IMR-90 (cell line): ENCODE measurements around the gene PRC1. TPM values are rescaled to one million over a fixed set of nuclear protein-coding genes. Genes with fewer than 3 reads are reported as not detected.

Experiments used
- ATAC-seq: fragments of 200-7000 bp; cut with Tn5 transposase; 2 replicates; pipeline ENCODE4 v1.9.1; 2020; ENCODE audit warnings: low read depth, mild to moderate bottlenecking, moderate library complexity
- BruUV-seq: library from RNA; stranded (reverse); fragments of 400-500 nt; replicated peaks from 2 replicates; lab custom pipeline; 2021; lab: Mats Ljungman, UMichigan
- CTCF ChIA-PET: fragments of 300-600 bp; formaldehyde crosslinking; extraction: SDS; loops from one replicate; lab custom pipeline; 2021; ENCODE audit warnings: antibody characterized with exemption; lab: Yijun Ruan, JAX
- POLR2A ChIA-PET: fragments of 300-600 bp; sonication (Branson Sonifier 250); formaldehyde crosslinking; loops from one replicate; lab custom pipeline; 2022; ENCODE audit warnings: antibody characterized with exemption; ENCODE audit not compliant: unreplicated experiment; lab: Charles Lee
- DNase-seq: peaks from one replicate; pipeline ENCODE4 v3.0.0; 2013
- H2AFZ ChIP-seq: replicated peaks from 2 replicates; pipeline ENCODE3; 2013; ENCODE audit warnings: low read length, mild to moderate bottlenecking; ENCODE audit not compliant: poor library complexity
- H2AK5ac ChIP-seq: 2 replicates; pipeline ENCODE4 v1.6.1; 2013; ENCODE audit warnings: low read depth, low read length, inconsistent platforms
- H2AK9ac ChIP-seq: replicated peaks from 2 replicates; pipeline ENCODE3; 2013; ENCODE audit warnings: mild to moderate bottlenecking, low read depth, low read length, moderate library complexity; ENCODE audit not compliant: poor library complexity
- H2BK120ac ChIP-seq: 2 replicates; pipeline ENCODE4 v1.6.1; 2013; ENCODE audit warnings: low read depth, low read length, inconsistent platforms
- H2BK15ac ChIP-seq: 3 replicates; pipeline ENCODE4 v1.6.1; 2013; ENCODE audit warnings: low read depth, low read length, inconsistent platforms
- H2BK20ac ChIP-seq: 2 replicates; pipeline ENCODE4 v1.6.1; 2013; ENCODE audit warnings: low read depth, mild to moderate bottlenecking, inconsistent platforms, low read length, moderate library complexity
- H2BK5ac ChIP-seq: 2 replicates; pipeline ENCODE4 v1.6.1; 2013; ENCODE audit warnings: mild to moderate bottlenecking, low read depth, low read length, inconsistent platforms; ENCODE audit not compliant: poor library complexity, severe bottlenecking
- H3K14ac ChIP-seq: replicated peaks from 2 replicates; pipeline ENCODE4 v1.6.1; 2013; ENCODE audit warnings: low read depth, low read length, inconsistent platforms
- H3K18ac ChIP-seq: 2 replicates; pipeline ENCODE4 v1.6.1; 2013; ENCODE audit warnings: low read depth, low read length, control low read depth
- H3K23ac ChIP-seq: 2 replicates; pipeline ENCODE4 v1.6.1; 2013; ENCODE audit warnings: low read depth, low read length, inconsistent platforms
- H3K27ac ChIP-seq: 2 replicates; pipeline ENCODE4 v1.5.1; 2013; ENCODE audit warnings: mild to moderate bottlenecking, control low read depth, low read length; ENCODE audit not compliant: insufficient read depth
- H3K27me3 ChIP-seq: 2 replicates; pipeline ENCODE4 v1.6.1; 2013; ENCODE audit warnings: low read length; ENCODE audit not compliant: control insufficient read depth, insufficient read depth
- H3K36me3 ChIP-seq: 2 replicates; pipeline ENCODE4 v1.6.1; 2013; ENCODE audit warnings: low read length, mixed read lengths; ENCODE audit not compliant: control insufficient read depth, insufficient read depth
- H3K4ac ChIP-seq: 2 replicates; pipeline ENCODE4 v1.6.1; 2013; ENCODE audit warnings: low read depth, low read length, inconsistent platforms
- H3K4me1 ChIP-seq: 2 replicates; pipeline ENCODE4 v1.6.1; 2013; ENCODE audit warnings: low read length, mixed read lengths; ENCODE audit not compliant: control insufficient read depth, insufficient read depth
- H3K4me2 ChIP-seq: 2 replicates; pipeline ENCODE4 v1.6.1; 2013; ENCODE audit warnings: low read depth, mild to moderate bottlenecking, control low read depth, low read length, moderate library complexity
- H3K4me3 ChIP-seq: 2 replicates; pipeline ENCODE4 v1.5.1; 2013; ENCODE audit warnings: low read depth, mild to moderate bottlenecking, control low read depth, low read length, moderate library complexity; ENCODE audit not compliant: insufficient read depth
- H3K56ac ChIP-seq: 2 replicates; pipeline ENCODE4 v1.6.1; 2013; ENCODE audit warnings: low read length, inconsistent platforms; ENCODE audit not compliant: insufficient read depth; ENCODE audit errors: extremely low read depth
- H3K79me1 ChIP-seq, 2 experiments: 2 replicates each; pipeline ENCODE4 v1.6.1; 2013; ENCODE audit warnings: low read length in 2 of 2, inconsistent platforms in 1 of 2, low read depth in 1 of 2
- H3K9ac ChIP-seq: 2 replicates; pipeline ENCODE4 v1.6.1; 2013; ENCODE audit warnings: low read depth, low read length, control low read depth
- H3K9me1 ChIP-seq: 2 replicates; pipeline ENCODE4 v1.6.1; 2013; ENCODE audit warnings: low read length, inconsistent platforms; ENCODE audit not compliant: insufficient read depth
- H3K9me3 ChIP-seq: 2 replicates; pipeline ENCODE4 v1.6.1; 2013; ENCODE audit warnings: low read length; ENCODE audit not compliant: control insufficient read depth, insufficient read depth
- H4K20me1 ChIP-seq: 2 replicates; pipeline ENCODE4 v1.6.1; 2013; ENCODE audit warnings: low read length, inconsistent platforms; ENCODE audit not compliant: insufficient read depth
- H4K5ac ChIP-seq: 2 replicates; pipeline ENCODE4 v1.6.1; 2013; ENCODE audit warnings: mild to moderate bottlenecking, low read depth, low read length, control low read depth
- H4K8ac ChIP-seq, 2 experiments: 2 replicates each; pipeline ENCODE4 v1.6.1; 2013; ENCODE audit warnings: low read depth in 2 of 2, low read length in 2 of 2, control low read depth in 1 of 2, inconsistent platforms in 1 of 2
- H4K91ac ChIP-seq: 2 replicates; pipeline ENCODE4 v1.6.1; 2013; ENCODE audit warnings: low read depth, low read length, inconsistent platforms; ENCODE audit not compliant: insufficient read depth
- BHLHE40 ChIP-seq: fragments of 150-350 bp; IDR thresholded peaks from 2 replicates; pipeline ENCODE4 v1.6.1; 2016; ENCODE audit warnings: mild to moderate bottlenecking, low read depth, low read length
- CEBPB ChIP-seq: IDR thresholded peaks from 2 replicates; pipeline ENCODE4 v1.6.1; 2012; ENCODE audit warnings: low read depth, low read length, improper control_type of control experiment
- CHD1 ChIP-seq: IDR thresholded peaks from 2 replicates; pipeline ENCODE4 v1.6.1; 2012; ENCODE audit warnings: low read depth, low read length, improper control_type of control experiment
- ELK1 ChIP-seq: fragments of 150-350 bp; IDR thresholded peaks from 2 replicates; pipeline ENCODE4 v1.6.1; 2016; ENCODE audit warnings: low read depth, mild to moderate bottlenecking, low read length, moderate library complexity, borderline replicate concordance
- FOS ChIP-seq: fragments of 150-350 bp; IDR thresholded peaks from 2 replicates; pipeline ENCODE4 v1.6.1; 2016; ENCODE audit warnings: low read depth, low read length
- MAFK ChIP-seq: IDR thresholded peaks from 2 replicates; pipeline ENCODE4 v1.6.1; 2012; ENCODE audit warnings: low read depth, low read length, improper control_type of control experiment
- MAZ ChIP-seq: IDR thresholded peaks from 2 replicates; pipeline ENCODE4 v1.6.1; 2012; ENCODE audit warnings: low read depth, mild to moderate bottlenecking, low read length, improper control_type of control experiment, moderate library complexity, borderline replicate concordance
- MXI1 ChIP-seq: IDR thresholded peaks from 2 replicates; pipeline ENCODE4 v1.6.1; 2012; ENCODE audit warnings: low read depth, mild to moderate bottlenecking, low read length, moderate library complexity, borderline replicate concordance
- NFE2L2 ChIP-seq: fragments of 150-350 bp; IDR thresholded peaks from 2 replicates; pipeline ENCODE4 v1.6.1; 2016; ENCODE audit warnings: low read depth, mild to moderate bottlenecking, low read length
- POLR2A ChIP-seq: IDR thresholded peaks from 2 replicates; pipeline ENCODE4 v1.6.1; 2012; ENCODE audit warnings: mild to moderate bottlenecking, low read depth, low read length
- RAD21 ChIP-seq: IDR thresholded peaks from 2 replicates; pipeline ENCODE4 v1.6.1; 2012; ENCODE audit warnings: low read length, improper control_type of control experiment
- RCOR1 ChIP-seq: IDR thresholded peaks from 2 replicates; pipeline ENCODE4 v1.6.1; 2012; ENCODE audit warnings: mild to moderate bottlenecking, low read length, improper control_type of control experiment; ENCODE audit not compliant: insufficient replicate concordance
- RFX5 ChIP-seq: IDR thresholded peaks from 2 replicates; pipeline ENCODE4 v1.8.0; 2012; ENCODE audit warnings: low read depth, mild to moderate bottlenecking, low read length, moderate library complexity
- SMC3 ChIP-seq: fragments of 150-350 bp; IDR thresholded peaks from 2 replicates; pipeline ENCODE4 v1.6.1; 2016; ENCODE audit warnings: low read depth, mild to moderate bottlenecking, antibody characterized with exemption, low read length, moderate library complexity
- USF2 ChIP-seq: fragments of 150-350 bp; IDR thresholded peaks from 2 replicates; pipeline ENCODE4 v1.6.1; 2017; ENCODE audit warnings: mild to moderate bottlenecking, antibody characterized with exemption, low read length, low read depth
- WGBS, 2 experiments: methylation state at CpG; one replicate each; pipeline versions ENCODE4 v1.1.5 to v1.1.7; 2013; ENCODE audit warnings: missing lambda C conversion rate in 2 of 2; ENCODE audit not compliant: insufficient read length in 1 of 2; ENCODE audit errors: extremely low coverage in 2 of 2; 5-methylcytosine and 5-hydroxymethylcytosine counted together
- dilution Hi-C: fragments of 300-500 bp; cut with HindIII; formaldehyde crosslinking; loops from one replicate; pipeline ENCODE4 v1.14.3; 2018; ENCODE audit warnings: low sequenced_read_pairs; ENCODE audit not compliant: unreplicated experiment
- in situ Hi-C: fragments of 300-500 bp; cut with MboI; formaldehyde crosslinking; loops from 3 replicates; pipeline ENCODE4 v1.14.3; 2019; ENCODE audit warnings: low sequenced_read_pairs, inconsistent platforms, mixed read lengths
- intact Hi-C: fragments of 100-400 bp; cut with micrococcal nuclease; formaldehyde crosslinking; loops from 2 replicates; pipeline ENCODE4 v1.10.0; 2022
- polyA plus RNA-seq, 3 experiments: library from polyadenylated mRNA; depleted of rRNA; stranded (reverse); fragments of >200 nt; gene quantifications; 2 replicates each; pipeline ENCODE4 v1.2.3, GENCODE V29; 2012; ENCODE audit warnings: low replicate concordance in 1 of 3
- total RNA-seq: library from RNA; depleted of rRNA; stranded (reverse); fragments of >200 nt; gene quantifications from 2 replicates; pipeline ENCODE4 v1.2.3, GENCODE V29; 2012

The PRC1 gene
- total and polyA plus RNA-seq, 2 of the 4 experiments (the other 2 are of a cell fraction), result 131 to 148 TPM

- CTCF ChIA-PET, result no interaction called here
- intact Hi-C loops (no loop called here), in situ Hi-C loops (loop anchor here (25.0 kb wide), 2 partner anchors 1814 to 1989 kb away; no protein-coding TSS in a partner anchor), dilution Hi-C loops (no loop called here)
- no peak overlapping the region for H2BK120ac ChIP-seq
- BruUV-seq, result no TSS peak
- H4K20me1 ChIP-seq, result no peaks in the 10 kb centered on the region
- peaks cover 28% of the 10 kb centered on the region for H3K36me3 ChIP-seq
- no peak overlapping the region for H3K18ac ChIP-seq
- no peak overlapping the region for H2BK20ac ChIP-seq
- H3K23ac ChIP-seq, result no peak overlapping the region
- H2AK9ac ChIP-seq, result no peak overlapping the region
- H3K14ac ChIP-seq, result no peak overlapping the region
- no peaks in the 10 kb centered on the region for H3K4me1 ChIP-seq
- no peak for ATAC-seq
- H4K91ac ChIP-seq, result no peak overlapping the region
- H2AK5ac ChIP-seq, result no peak overlapping the region
- H3K4ac ChIP-seq, result no peak overlapping the region
- no peaks in the 10 kb centered on the region for H3K9me1 ChIP-seq
- 100% methylated on average over 1 of the region's 8 CpGs; no CpG with 5 or more reads in 1 of the 2 experiments for WGBS, 2 experiments
- no peak overlapping the region for H3K4me2 ChIP-seq
- no peak overlapping the region for H4K5ac ChIP-seq
- no peak overlapping the region for H2BK5ac ChIP-seq
- H3K27ac ChIP-seq, result no peak overlapping the region
- H3K56ac ChIP-seq, result no peak overlapping the region
- POLR2A ChIA-PET, result no interaction called here
- H3K9ac ChIP-seq, result no peak overlapping the region
- H3K79me1 ChIP-seq, result peaks cover 5 to 17% of the 10 kb centered on the region in 2 experiments
- DNase-seq, result no peak
- H2AFZ ChIP-seq, result peak overlapping the region; percentile 7
- no peak overlapping the region for H4K8ac ChIP-seq
- H3K4me3 ChIP-seq, result no peak overlapping the region
- no peak for TF ChIP-seq SMC3
- no peak for TF ChIP-seq CHD1
- TF ChIP-seq RFX5, result no peak
- TF ChIP-seq RAD21, result no peak
- TF ChIP-seq BHLHE40, result no peak
- no peak for TF ChIP-seq CEBPB
- TF ChIP-seq MAZ, result no peak
- TF ChIP-seq ELK1, result no peak
- no peak for TF ChIP-seq RCOR1
- no peak for TF ChIP-seq USF2
- no peak for TF ChIP-seq FOS
- no peak for TF ChIP-seq MXI1
- TF ChIP-seq MAFK, result no peak
- TF ChIP-seq POLR2A, result no peak
- TF ChIP-seq NFE2L2, result no peak
- H2BK15ac ChIP-seq, result no peak overlapping the region
- no peaks in the 10 kb centered on the region for H3K27me3 ChIP-seq
- no peaks in the 10 kb centered on the region for H3K9me3 ChIP-seq
Measured at GRCh38 chr15:90998737-90999136, 4.4 kb upstream of the PRC1 start.
